WERI-Rb-1 (cell line): ENCODE measurements around the gene POR.
A peak's percentile ranks its signal among the peaks of the same experiment; 100 is the strongest.
"Not testable (repeated sequence)": the region's sequence is repeated elsewhere in the genome, so short reads cannot be mapped to it uniquely, and the experiment has no call there.

ENCODE experiments used
- DNase-seq: peaks from one replicate; pipeline ENCODE4 v3.0.0-alpha.2; 2020
- H3K27ac ChIP-seq: fragments of 250-450 bp; sonication (Bioruptor Pico); 2 replicates; pipeline ENCODE4 v1.5.1; 2020; ENCODE audit warnings: mild to moderate bottlenecking, moderate library complexity
- H3K27me3 ChIP-seq: fragments of 250-450 bp; sonication (Bioruptor Pico); 2 replicates; pipeline ENCODE4 v1.5.1; 2021; ENCODE audit warnings: mild to moderate bottlenecking, low read depth, moderate library complexity; ENCODE audit not compliant: insufficient read depth, severe bottlenecking
- H3K36me3 ChIP-seq: fragments of 250-450 bp; sonication (Bioruptor Pico); 2 replicates; pipeline ENCODE4 v1.5.1; 2020; ENCODE audit warnings: mild to moderate bottlenecking, moderate library complexity
- H3K4me3 ChIP-seq: 2 replicates; pipeline ENCODE4 v1.5.1; 2011; ENCODE audit warnings: low read depth, mild to moderate bottlenecking, control low read depth, low read length
- H3K9me3 ChIP-seq: fragments of 250-450 bp; sonication (Bioruptor Pico); 2 replicates; pipeline ENCODE4 v1.5.1; 2021; ENCODE audit warnings: mild to moderate bottlenecking, moderate library complexity; ENCODE audit not compliant: severe bottlenecking
- TF ChIP-seq, protein P1 (sequence below): IDR thresholded peaks from 2 replicates; pipeline ENCODE4 v1.5.1; 2011; ENCODE audit warnings: low read depth, mild to moderate bottlenecking, control low read depth, inconsistent platforms, low read length

Gene POR

GRCh38 chr7:75881436-75882095, 33.4 kb upstream of the POR start:
- H3K27ac ChIP-seq, result no peak overlapping the region
- DNase-seq, result no peak
- no peaks in the 10 kb centered on the region for H3K27me3 ChIP-seq
- no peak overlapping the region for H3K4me3 ChIP-seq
- H3K9me3 ChIP-seq, result no peaks in the 10 kb centered on the region
- H3K36me3 ChIP-seq, result peaks cover 70% of the 10 kb centered on the region
- TF ChIP-seq, protein P1, sequence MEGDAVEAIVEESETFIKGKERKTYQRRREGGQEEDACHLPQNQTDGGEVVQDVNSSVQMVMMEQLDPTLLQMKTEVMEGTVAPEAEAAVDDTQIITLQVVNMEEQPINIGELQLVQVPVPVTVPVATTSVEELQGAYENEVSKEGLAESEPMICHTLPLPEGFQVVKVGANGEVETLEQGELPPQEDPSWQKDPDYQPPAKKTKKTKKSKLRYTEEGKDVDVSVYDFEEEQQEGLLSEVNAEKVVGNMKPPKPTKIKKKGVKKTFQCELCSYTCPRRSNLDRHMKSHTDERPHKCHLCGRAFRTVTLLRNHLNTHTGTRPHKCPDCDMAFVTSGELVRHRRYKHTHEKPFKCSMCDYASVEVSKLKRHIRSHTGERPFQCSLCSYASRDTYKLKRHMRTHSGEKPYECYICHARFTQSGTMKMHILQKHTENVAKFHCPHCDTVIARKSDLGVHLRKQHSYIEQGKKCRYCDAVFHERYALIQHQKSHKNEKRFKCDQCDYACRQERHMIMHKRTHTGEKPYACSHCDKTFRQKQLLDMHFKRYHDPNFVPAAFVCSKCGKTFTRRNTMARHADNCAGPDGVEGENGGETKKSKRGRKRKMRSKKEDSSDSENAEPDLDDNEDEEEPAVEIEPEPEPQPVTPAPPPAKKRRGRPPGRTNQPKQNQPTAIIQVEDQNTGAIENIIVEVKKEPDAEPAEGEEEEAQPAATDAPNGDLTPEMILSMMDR, result no peak

DNA sequence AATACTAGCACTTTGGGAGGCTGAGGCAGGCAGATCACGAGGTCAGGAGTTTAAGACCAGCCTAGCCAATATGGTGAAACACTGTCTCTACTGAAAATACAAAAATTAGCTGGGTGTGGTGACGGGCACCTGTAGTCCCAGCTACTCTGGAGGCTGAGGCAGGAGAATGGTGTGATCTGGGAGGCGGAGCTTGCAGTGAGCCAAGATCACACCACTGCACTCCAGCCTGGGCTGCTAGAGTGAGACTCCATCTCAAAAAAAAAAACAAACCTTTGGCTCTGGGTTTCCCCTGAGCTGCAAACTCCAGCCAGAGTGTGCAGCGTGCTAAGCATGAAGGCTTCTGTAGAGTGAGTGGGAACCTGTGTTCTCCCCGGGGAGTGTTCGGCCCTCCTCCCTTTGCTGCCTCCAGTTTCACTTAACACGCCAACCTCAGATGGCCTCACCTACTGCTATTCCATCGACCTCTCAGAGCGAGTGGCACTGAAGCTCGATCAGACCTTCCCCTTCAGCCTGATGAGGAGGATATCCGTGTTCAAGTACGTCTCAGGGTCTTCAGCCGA, 31.6 kb upstream of the POR start:
- H3K9me3 ChIP-seq, DNase-seq, H3K4me3 ChIP-seq, H3K27me3 ChIP-seq, H3K27ac ChIP-seq: not testable (repeated sequence)
- H3K36me3 ChIP-seq, result peaks cover 84% of the 10 kb centered on the region

- Histone ChIP-seq H3K9me3 (no peaks in the 10 kb centered on the region), H3K4me3 (no peak overlapping the region), H3K36me3 (peaks cover 84% of the 10 kb centered on the region), H3K27ac (peak overlapping the region; percentile 67), H3K27me3 (no peaks in the 10 kb centered on the region)
- TF ChIP-seq, protein P1, result no peak
- peak; percentile 59 for DNase-seq
Measured at GRCh38 chr7:75884476-75884875, 30.5 kb upstream of the POR start.

GRCh38 chr7:75885036-75885435, 29.9 kb upstream of the POR start:
- no peak overlapping the region for H3K4me3 ChIP-seq
- peak; percentile 36 for DNase-seq
- TF ChIP-seq, protein P1, result no peak
- no peaks in the 10 kb centered on the region for H3K27me3 ChIP-seq
- H3K27ac ChIP-seq, result peak overlapping the region; percentile 67
- H3K9me3 ChIP-seq, result no peaks in the 10 kb centered on the region
- peaks cover 81% of the 10 kb centered on the region for H3K36me3 ChIP-seq

GRCh38 chr7:75887669-75888369, 27.1 kb upstream of the POR start:
- DNase-seq, result no peak
- no peaks in the 10 kb centered on the region for H3K9me3 ChIP-seq
- peaks cover 55% of the 10 kb centered on the region for H3K36me3 ChIP-seq

More at GRCh38 chr7:75887669-75888369, 27.1 kb upstream of the POR start:
- no peak overlapping the region for H3K4me3 ChIP-seq
- H3K27me3 ChIP-seq, result no peaks in the 10 kb centered on the region
- no peak overlapping the region for H3K27ac ChIP-seq
- TF ChIP-seq, protein P1, result no peak
